Fibroblast of villous mesenchyme (primary cell): ENCODE results near the gene AK5. TPM values are rescaled to one million over a fixed set of nuclear protein-coding genes. Genes with fewer than 3 reads are reported as not detected.

Source experiments
- DNase-seq: peaks from one replicate; pipeline ENCODE4 v3.0.0-alpha.2; 2010; ENCODE audit warnings: low read depth
- H3K4me3 ChIP-seq: 2 replicates; pipeline ENCODE4 v1.5.1; 2011; ENCODE audit warnings: low read depth, mild to moderate bottlenecking, low read length
- CTCF ChIP-seq: IDR thresholded peaks from 2 replicates; pipeline ENCODE4 v1.5.1; 2012; ENCODE audit warnings: low read depth, mild to moderate bottlenecking, low read length; ENCODE audit not compliant: insufficient read depth
- total RNA-seq: library from RNA; depleted of rRNA; stranded (reverse); fragments of >200 nt; gene quantifications from 2 replicates; pipeline ENCODE4 v1.2.3, GENCODE V29; 2012

The AK5 gene
- total RNA-seq: 84.4 and 123 TPM in 2 replicates

GRCh38 chr1:77281491-77282186, at the start of gene AK5:
AK5 (plus strand) TSS chr1:77282019; CDS start chr1:77282314, 295 bp downstream.
- peak; percentile 38 for DNase-seq
- TF ChIP-seq CTCF: no peak
- peak within 1 kb of the TSS; percentile 63 for H3K4me3 ChIP-seq

- H3K4me3 ChIP-seq: no peak overlapping the region
- DNase-seq: no peak
- TF ChIP-seq CTCF: no peak
These were observed 49.0 kb upstream of the AK5 start for GRCh38 chr1:77232829-77233228.

- no peak for TF ChIP-seq CTCF
- no peak for DNase-seq
- no peak overlapping the region for H3K4me3 ChIP-seq
These were observed 47.7 kb upstream of the AK5 start for GRCh38 chr1:77234096-77234495.

GRCh38 chr1:77234943-77235342, 46.9 kb upstream of the AK5 start:
- TF ChIP-seq CTCF: no peak
- H3K4me3 ChIP-seq: no peak overlapping the region
- no peak for DNase-seq

- no peak for DNase-seq
- no peak overlapping the region for H3K4me3 ChIP-seq
- no peak for TF ChIP-seq CTCF
These were observed 43.4 kb upstream of the AK5 start for GRCh38 chr1:77238462-77238861.

GRCh38 chr1:77239311-77239710, 42.5 kb upstream of the AK5 start:
- no peak overlapping the region for H3K4me3 ChIP-seq
- no peak for TF ChIP-seq CTCF
- no peak for DNase-seq

- TF ChIP-seq CTCF: no peak
- DNase-seq: peak; percentile 33
- H3K4me3 ChIP-seq: no peak overlapping the region
These were observed 36.0 kb upstream of the AK5 start for GRCh38 chr1:77245830-77246229.
